ENCODE results near the gene APAF1.

- TF ChIP-seq RNF2 (IDR thresholded peaks at IDR 0.05): no peak
- no peak for TF ChIP-seq CTCF (IDR thresholded peaks at IDR 0.05 in 2 of 3, conservative IDR thresholded peaks at IDR 0.05 in 1 of 3; ENCODE audit: insufficient read depth in 2 of 3, low read depth in 1 of 3, low read length in 3 of 3)
- TF ChIP-seq PRDM10 (IDR thresholded peaks at IDR 0.05; ENCODE audit: partially characterized antibody): no peak
- no peak for TF ChIP-seq ZBTB7A (IDR thresholded peaks at IDR 0.05; ENCODE audit: borderline replicate concordance, control insufficient read depth, low read depth, low read length)
- TF ChIP-seq TCF7L2 (IDR thresholded peaks at IDR 0.05; ENCODE audit: low read depth, low read length): no peak
- no peak for TF ChIP-seq HNRNPL (IDR thresholded peaks at IDR 0.05; ENCODE audit: low read depth, low read length)
- no peak for TF ChIP-seq MAZ (CRISPR knock-in tag; conservative IDR thresholded peaks at IDR 0.05 in 1 of 2, IDR thresholded peaks at IDR 0.05 in 1 of 2)
Observed at GRCh38 chr12:98744680-98745079, 99.6 kb downstream of the APAF1 start.

Data from K562 (cell line).